Right renal cortex interstitium (tissue), 3 donors: Measurements from ENCODE around the gene FOLR2. TPM values are rescaled to one million over a fixed set of nuclear protein-coding genes. Genes with fewer than 3 reads are reported as not detected.
"Not testable (repeated sequence)": the region's sequence is repeated elsewhere in the genome, so short reads cannot be mapped to it uniquely, and the experiment has no call there.

Experiments used
- DNase-seq, 3 donors: peaks; one replicate each; pipeline ENCODE4 v3.0.0-alpha.2; 2013; ENCODE audit warnings: low read depth in 3 of 3, low spot score in 2 of 3
- polyA plus RNA-seq, 3 donors: library from polyadenylated mRNA; unstranded; fragments of 120-200 nt; gene quantifications; one replicate each; pipeline ENCODE4 v1.2.1, GENCODE V29; 2013; ENCODE audit not compliant: insufficient read length in 3 of 3

FOLR2 gene
- 10 to 100 TPM in 1 of 3 donors, 1 to 10 TPM in 2; 9.6 to 10.8 (median 9.7) TPM for polyA plus RNA-seq

GRCh38 chr11:72216638-72217037 is at the start of gene FOLR2:
TSS of gene FOLR2 (plus strand) at chr11:72216794. CDS start at chr11:72218585, 1,791 bp downstream.
- DNase-seq, result no peak

DNA sequence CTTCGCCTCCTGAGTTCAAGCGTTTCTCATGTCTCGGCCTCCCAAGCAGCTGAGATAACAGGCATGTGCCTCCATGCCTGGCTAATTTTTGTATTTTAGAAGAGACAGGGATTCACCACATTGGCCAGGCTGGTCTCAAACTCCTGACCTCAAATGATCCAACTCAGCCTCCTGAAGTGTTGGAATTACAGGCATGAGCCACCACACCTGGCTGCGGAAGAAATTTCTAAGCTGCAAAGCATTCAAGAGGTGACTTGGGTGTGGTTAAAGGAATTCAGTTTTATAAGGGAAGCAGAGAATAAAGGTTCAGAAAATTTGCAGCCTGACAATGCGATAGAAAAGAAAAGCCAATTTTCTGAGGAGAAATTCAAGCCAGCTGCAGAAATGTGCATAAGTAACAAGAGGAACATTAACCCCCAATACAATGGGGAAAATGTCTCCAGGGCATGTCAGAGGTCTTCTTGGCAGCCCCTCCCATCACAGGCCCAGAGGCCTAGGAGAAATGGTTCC is 47.5 kb upstream of the FOLR2 start:
- not testable (repeated sequence) for DNase-seq

DNA sequence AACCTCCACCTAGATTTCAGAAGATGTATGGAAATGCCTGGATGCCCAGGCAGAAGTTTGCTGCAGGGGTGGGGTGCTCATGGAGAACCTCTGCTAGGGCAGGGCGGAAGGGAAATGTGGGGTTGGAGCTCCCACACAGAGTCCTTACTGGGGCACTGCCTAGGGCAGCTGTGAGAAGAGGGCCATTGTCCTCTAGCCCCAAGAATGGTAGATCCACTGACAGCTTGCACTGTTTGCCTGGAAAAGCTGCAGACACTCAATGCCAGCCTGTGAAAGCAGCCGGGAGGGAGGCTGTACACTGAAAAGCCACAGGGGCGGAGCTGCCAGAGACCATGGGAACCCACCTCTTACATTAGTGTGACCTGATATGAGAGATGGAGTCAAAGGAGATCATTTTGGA is 46.8 kb upstream of the FOLR2 start:
- DNase-seq, result not testable (repeated sequence)

GRCh38 chr11:72172043-72172442 is 44.6 kb upstream of the FOLR2 start:
- not testable (repeated sequence) for DNase-seq

GRCh38 chr11:72173291-72173690 is 43.3 kb upstream of the FOLR2 start:
- DNase-seq, result no peak

GRCh38 chr11:72174302-72175070 is 42.1 kb upstream of the FOLR2 start:
- DNase-seq, result no peak

- DNase-seq, result no peak
Observed at GRCh38 chr11:72177656-72178055, 38.9 kb upstream of the FOLR2 start.

- DNase-seq, result no peak
Observed at GRCh38 chr11:72179049-72179803, 37.4 kb upstream of the FOLR2 start.

DNA sequence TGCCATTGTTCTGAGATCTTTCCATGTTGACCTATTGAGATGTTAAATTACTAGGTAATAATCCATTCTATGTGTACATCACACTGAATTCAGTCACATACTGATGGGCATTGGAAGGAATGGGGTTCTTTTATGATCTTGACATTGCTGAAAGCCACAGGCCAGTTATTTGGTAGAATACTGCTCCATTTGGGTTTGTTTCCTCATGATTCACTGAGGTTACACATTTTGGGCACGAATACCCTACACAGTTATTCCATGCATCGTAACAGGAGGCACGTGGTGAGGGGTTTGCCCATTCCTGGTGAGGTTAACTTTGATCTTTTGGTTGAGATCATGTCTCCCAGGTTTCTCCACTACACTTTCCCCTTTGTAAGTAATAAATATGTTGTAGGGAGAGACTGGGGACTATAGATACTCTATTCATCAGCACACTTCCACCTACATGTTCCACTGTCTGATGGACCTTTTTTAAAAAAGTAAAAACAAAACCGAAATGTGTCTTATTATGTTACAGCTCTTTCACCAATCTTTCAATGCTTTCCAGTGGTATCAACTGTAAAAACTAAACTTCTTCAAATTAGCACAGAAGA is 36.7 kb upstream of the FOLR2 start:
- DNase-seq, result no peak

DNA sequence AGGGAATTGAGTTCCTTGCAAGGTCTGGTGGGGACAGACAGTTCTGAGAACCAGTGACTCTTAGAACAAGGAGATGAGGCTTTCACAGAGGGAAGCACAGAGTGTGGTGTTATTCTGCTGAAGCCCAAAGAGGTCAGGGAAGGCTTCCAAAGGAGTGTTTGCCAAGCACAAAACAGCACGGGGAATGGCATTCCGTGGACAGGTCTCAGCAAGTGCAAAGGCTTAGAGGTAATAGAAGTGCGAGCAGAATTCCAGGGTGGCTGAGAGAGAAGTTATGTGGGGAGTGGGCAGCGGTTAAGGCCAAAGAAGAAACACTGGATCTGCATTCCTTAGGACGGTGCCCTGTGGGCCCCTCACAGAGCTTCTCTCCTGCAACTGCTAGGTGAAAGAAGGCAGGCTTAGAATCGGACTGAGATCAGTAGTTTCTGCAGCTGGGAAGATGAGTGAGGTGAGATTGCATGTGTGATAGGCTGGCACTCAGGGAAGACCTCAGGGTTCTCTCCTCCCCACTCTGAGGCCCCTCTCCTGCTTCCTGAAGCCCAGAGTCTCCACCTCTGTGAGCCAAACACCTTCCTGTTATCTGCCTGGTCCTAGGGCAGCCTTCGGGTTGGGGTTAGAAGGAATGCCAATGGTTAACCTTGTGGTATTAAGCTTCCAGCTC is 35.6 kb upstream of the FOLR2 start:
- DNase-seq, result not testable (repeated sequence)

GRCh38 chr11:72181553-72181958 is 35.0 kb upstream of the FOLR2 start:
- DNase-seq, result not testable (repeated sequence)

GRCh38 chr11:72188267-72188666 is 28.3 kb upstream of the FOLR2 start:
- no peak for DNase-seq

GRCh38 chr11:72189455-72190250 is 26.9 kb upstream of the FOLR2 start:
- DNase-seq, result peak in 2 of 3 donors; percentile 19 to 30

DNA sequence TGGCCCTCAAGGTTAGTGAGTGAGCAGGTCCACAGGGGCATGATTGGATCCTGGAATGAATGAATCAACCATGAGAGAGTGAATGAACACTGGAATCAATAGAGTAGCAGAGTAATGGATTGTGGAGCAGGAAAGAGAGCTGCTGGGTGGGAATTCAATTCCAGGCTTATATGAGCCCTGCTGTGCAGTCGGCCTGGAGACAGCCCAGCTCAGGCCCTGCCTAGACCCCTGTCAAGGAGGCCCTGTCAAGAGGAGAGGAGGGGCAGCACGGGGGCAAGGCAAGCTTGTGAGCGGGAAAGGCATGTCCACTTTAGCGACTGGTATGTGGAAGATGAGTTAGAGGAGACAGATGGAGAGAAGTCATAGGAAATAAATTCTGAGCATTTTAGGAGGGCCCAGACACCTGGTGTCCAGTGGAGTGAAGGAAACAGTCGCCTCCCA is 25.9 kb upstream of the FOLR2 start:
- no peak for DNase-seq

DNA sequence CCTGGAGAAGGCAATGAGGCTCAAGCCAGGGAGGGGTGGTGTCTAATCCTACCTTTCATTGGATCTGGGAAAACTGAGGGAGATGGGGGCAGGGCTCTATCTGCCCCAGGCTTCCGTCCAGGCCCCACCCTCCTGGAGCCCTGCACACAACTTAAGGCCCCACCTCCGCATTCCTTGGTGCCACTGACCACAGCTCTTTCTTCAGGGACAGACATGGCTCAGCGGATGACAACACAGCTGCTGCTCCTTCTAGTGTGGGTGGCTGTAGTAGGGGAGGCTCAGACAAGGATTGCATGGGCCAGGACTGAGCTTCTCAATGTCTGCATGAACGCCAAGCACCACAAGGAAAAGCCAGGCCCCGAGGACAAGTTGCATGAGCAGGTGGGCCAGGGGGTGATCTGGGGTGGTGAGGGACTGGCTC is 24.6 kb upstream of the FOLR2 start, which contains the start of gene FOLR1:
FOLR1 (plus strand) TSS at position 180 of the 421 bp plus-strand sequence; CDS start at position 214, 34 bp downstream.
- DNase-seq, result no peak

DNA sequence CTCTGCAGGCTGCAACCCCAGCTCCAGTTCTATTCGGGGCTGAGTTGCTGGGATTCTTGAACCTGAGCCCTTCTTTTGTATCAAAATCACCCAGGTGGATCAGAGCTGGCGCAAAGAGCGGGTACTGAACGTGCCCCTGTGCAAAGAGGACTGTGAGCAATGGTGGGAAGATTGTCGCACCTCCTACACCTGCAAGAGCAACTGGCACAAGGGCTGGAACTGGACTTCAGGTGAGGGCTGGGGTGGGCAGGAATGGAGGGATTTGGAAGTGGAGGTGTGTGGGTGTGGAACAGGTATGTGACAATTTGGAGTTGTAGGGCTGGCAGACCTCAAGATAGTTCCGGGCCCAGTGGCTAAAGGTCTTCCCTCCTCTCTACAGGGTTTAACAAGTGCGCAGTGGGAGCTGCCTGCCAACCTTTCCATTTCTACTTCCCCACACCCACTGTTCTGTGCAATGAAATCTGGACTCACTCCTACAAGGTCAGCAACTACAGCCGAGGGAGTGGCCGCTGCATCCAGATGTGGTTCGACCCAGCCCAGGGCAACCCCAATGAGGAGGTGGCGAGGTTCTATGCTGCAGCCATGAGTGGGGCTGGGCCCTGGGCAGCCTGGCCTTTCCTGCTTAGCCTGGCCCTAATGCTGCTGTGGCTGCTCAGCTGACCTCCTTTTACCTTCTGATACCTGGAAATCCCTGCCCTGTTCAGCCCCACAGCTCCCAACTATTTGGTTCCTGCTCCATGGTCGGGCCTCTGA is 20.9 kb upstream of the FOLR2 start:
- no peak for DNase-seq

GRCh38 chr11:72201445-72201844 is 15.1 kb upstream of the FOLR2 start:
- DNase-seq, result not testable (repeated sequence)

- DNase-seq, result no peak
Observed at GRCh38 chr11:72202571-72202970, 14.0 kb upstream of the FOLR2 start.

DNA sequence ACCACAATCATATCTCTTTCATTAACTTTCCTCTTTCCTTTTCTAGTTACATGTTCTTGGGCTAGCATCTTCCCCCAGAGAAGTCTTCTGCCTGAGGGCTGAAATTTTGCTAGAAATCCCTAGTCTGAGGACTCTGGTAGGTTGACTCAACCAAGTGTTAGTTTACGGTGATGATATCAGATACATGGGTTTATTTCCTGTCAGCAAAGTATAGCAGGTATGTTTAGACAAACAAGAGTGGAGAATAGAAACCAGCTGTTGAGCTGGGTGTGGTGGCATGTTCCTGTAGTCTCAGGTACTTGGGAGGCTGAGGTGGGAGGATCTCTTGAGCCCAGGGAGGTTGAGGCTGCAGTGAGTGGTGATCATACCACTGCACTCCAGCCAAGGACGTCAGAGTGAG is 13.4 kb upstream of the FOLR2 start:
- no peak for DNase-seq
